Stomach (tissue), 9 donors: ENCODE data around the gene TMEM203. TPM values are rescaled to one million over a fixed set of nuclear protein-coding genes. Genes with fewer than 3 reads are reported as not detected.

Experiments used
- DNase-seq, 2 donors: peaks; one replicate each; pipeline versions ENCODE4 v3.0.0 to v3.0.0-alpha.2; 2013 to 2019
- H3K27ac ChIP-seq, 5 donors: fragments of 200-600 bp in 4 of 5; sonication (generic) in 4 of 5; one replicate each; pipeline ENCODE4 v1.5.1; 2013 to 2019; ENCODE audit warnings: mild to moderate bottlenecking in 1 of 5, moderate library complexity in 1 of 5
- H3K27me3 ChIP-seq, 3 donors: fragments of 200-600 bp; sonication (generic); one replicate each; pipeline ENCODE4 v1.5.1; 2017 to 2019; ENCODE audit warnings: mixed run types in 1 of 3
- H3K36me3 ChIP-seq, 4 donors: fragments of 200-600 bp; sonication (generic); 1 replicate in 3 of 4; 2 replicates in 1 of 4; pipeline ENCODE4 v1.5.1; 2016 to 2019
- H3K4me1 ChIP-seq, 4 donors: fragments of 200-600 bp; sonication (generic); one replicate each; pipeline ENCODE4 v1.5.1; 2016 to 2019
- H3K4me3 ChIP-seq, 4 donors: fragments of 200-600 bp; sonication (generic) in 3 of 4; one replicate each; pipeline ENCODE4 v1.5.1; 2016 to 2019; ENCODE audit warnings: mild to moderate bottlenecking in 1 of 4
- H3K9me3 ChIP-seq, 4 donors: fragments of 200-600 bp; sonication (generic); one replicate each; pipeline ENCODE4 v1.5.1; 2016 to 2019
- CTCF ChIP-seq, 7 experiments: fragments of 450-650 bp in 4 of 7; fragments of 200-600 bp in 3 of 7; sonication (generic) in 3 of 7; IDR thresholded peaks; one replicate each; pipeline ENCODE4 v1.5.1; 2016 to 2019; ENCODE audit warnings: antibody characterized with exemption in 7 of 7, control low read depth in 2 of 7, mild to moderate bottlenecking in 1 of 7
- EP300 ChIP-seq: sonication (generic); formaldehyde crosslinking; IDR thresholded peaks from one replicate; pipeline ENCODE4 v1.6.1; 2017; ENCODE audit warnings: antibody characterized with exemption
- POLR2A ChIP-seq, 4 donors: fragments of 450-650 bp; IDR thresholded peaks; one replicate each; pipeline ENCODE4 v1.6.1; 2016; ENCODE audit warnings: antibody characterized with exemption in 4 of 4, control low read depth in 2 of 4, mild to moderate bottlenecking in 1 of 4, moderate library complexity in 1 of 4
- POLR2AphosphoS5 ChIP-seq, 3 donors: sonication (generic); formaldehyde crosslinking; IDR thresholded peaks; one replicate each; pipeline ENCODE4 v1.6.1; 2016; ENCODE audit warnings: antibody characterized with exemption in 3 of 3
- WGBS, 5 donors: extraction: QIAGEN DNeasy Blood & Tissue Kit in 3 of 5; methylation state at CpG; one replicate each; pipeline versions ENCODE4 v1.1.5 to v1.1.7; 2013 to 2018; 5-methylcytosine and 5-hydroxymethylcytosine counted together
- intact Hi-C: fragments of 100-400 bp; cut with DNase I; formaldehyde crosslinking; loops from one replicate; pipeline ENCODE4 v1.15.1; 2023; ENCODE audit warnings: low total_unique reads
- polyA plus RNA-seq, 3 donors: library from polyadenylated mRNA; stranded (reverse); fragments of 200-250 nt; gene quantifications; one replicate each; pipeline ENCODE4 v1.2.3, GENCODE V29; 2013
- total RNA-seq, 5 donors: library from RNA; depleted of rRNA; stranded (reverse); fragments of >200 nt; gene quantifications; one replicate each; pipeline versions ENCODE4 v1.1.0 to v1.2.3, GENCODE V29; 2014 to 2016
- donor health status: healthy with polysubstance abuse.
- donor health status: Bipolar disorder and iron deficiency.
- donor health status: healthy.

The TMEM203 gene
- total and polyA plus RNA-seq, 8 donors = 20.6 to 37.0 (median 29.4) TPM

DNA sequence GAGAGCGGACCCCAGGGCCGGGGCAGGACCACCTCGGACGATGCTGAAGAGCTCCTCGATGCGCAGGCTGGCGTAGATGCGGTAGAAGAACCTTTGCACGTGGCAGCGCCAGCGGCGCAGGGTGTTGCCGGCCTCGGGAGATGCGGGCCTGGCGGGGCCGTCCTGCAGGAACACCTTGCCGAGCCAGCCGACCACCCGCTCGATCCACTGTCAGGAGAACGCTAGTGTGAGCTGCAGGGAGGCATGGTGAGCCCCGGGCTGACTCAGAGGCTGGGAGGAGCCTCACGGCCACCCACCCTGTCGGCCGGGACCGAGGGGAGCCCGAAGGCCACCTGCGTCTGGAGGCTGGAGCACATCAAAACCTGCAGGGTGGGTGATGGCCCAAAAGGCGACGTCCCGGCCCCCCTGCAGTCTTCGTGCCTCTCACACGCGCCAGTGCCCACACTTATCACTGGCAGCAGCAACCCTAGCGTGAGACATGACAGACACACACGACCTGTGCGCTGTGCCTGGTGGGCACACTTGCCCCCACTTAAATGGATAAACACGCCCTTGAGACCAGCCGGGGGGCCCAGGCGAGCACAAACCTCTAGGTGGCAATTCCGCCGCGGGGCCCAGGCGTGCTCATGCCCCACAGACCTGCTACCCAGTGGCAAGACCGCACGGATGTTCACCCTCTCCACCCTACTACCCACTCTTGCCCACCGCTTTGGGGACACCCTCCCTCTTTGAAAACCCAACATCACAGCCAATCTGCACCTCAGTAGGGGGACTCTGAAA lies 20.4 kb downstream of the TMEM203 start:
- intact Hi-C loops = loop anchor here (10.0 kb wide), 2 partner anchors 50 to 70 kb away; partner anchors contain the start of genes DPP7 and SLC34A3

DNA sequence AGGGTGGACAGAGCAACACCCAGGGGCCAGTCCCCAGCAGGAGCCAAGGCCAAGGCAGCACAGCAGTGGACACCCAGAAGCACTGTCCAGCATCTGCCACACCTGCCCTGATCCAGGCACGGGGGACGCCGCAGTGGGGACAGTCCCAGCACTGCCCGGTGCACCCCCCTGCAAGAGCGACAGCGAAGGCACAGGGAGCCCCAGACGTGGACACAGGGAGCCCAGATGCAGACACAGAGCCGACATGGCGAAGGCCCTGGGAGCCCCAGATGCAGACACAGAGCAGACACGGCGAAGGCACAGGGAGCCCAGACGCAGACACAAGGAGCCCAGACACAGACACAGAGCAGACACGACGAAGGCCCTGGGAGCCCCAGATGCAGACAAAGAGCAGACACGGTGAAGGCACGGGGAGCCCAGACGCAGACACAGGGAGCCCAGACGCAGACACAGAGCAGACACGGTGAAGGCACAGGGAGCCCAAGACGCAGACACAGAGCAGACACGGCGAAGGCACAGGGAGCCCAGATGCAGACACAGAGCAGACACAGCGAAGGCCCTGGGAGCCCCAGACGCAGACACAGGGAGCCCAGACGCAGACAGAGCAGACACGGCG lies 21.4 kb downstream of the TMEM203 start:
- Histone ChIP-seq H3K36me3 (peaks cover 66 to 84% (median 79%) of the 10 kb centered on the region in 4 donors), H3K9me3 (no peaks in the 10 kb centered on the region), H3K4me3 (no peak overlapping the region), H3K4me1 (peaks cover 18 to 39% (median 34%) of the 10 kb centered on the region in 4 donors), H3K27me3 (no peaks in the 10 kb centered on the region), H3K27ac (no peak overlapping the region)
- TF ChIP-seq POLR2AphosphoS5 (IDR thresholded peaks at IDR 0.05) (no peak), POLR2A (IDR thresholded peaks at IDR 0.05) (no peak), CTCF (IDR thresholded peaks at IDR 0.05) (no peak), EP300 (no peak)
- 89 to 97% (median 95%) methylated on average over 21 to 27 of the region's 27 CpGs for WGBS, 5 donors
- intact Hi-C loops = loop anchor here (10.0 kb wide), 2 partner anchors 51 to 69 kb away; partner anchors contain the start of genes DPP7 and SLC34A3
- DNase-seq = no peak

More for the DNA sequence above, 20.4 kb downstream of the TMEM203 start:
- Histone ChIP-seq H3K36me3 (peaks cover 60 to 80% (median 73%) of the 10 kb centered on the region in 4 donors), H3K27me3 (no peaks in the 10 kb centered on the region), H3K27ac (no peak overlapping the region), H3K4me1 (peaks cover 27 to 49% (median 44%) of the 10 kb centered on the region in 4 donors), H3K9me3 (no peaks in the 10 kb centered on the region), H3K4me3 (no peak overlapping the region)
- WGBS, 5 donors = 92 to 95% (median 93%) methylated on average over 37 to 48 of the region's 48 CpGs
- DNase-seq = no peak
- TF ChIP-seq POLR2A (IDR thresholded peaks at IDR 0.05) (no peak), CTCF (IDR thresholded peaks at IDR 0.05) (no peak), POLR2AphosphoS5 (IDR thresholded peaks at IDR 0.05) (no peak), EP300 (no peak)

DNA sequence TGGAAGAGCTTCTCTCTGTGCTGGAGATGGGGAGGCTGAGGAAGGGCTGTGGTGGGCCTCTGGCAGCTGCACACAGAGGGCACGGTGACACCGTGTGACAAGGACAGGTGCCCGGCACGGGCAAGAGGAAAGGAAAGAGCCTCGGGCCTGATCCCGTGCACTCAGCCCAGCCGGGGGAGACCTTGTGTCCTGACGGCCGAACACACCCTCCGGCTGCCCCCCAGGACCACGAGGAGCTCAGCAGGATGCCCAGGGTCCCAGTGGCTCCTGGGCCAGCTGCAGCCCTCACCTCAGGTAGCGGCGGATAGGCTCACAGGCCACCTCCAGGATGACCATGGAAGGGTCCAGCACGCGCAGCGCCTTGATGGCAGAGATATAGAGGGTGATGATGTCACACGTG lies 22.6 kb downstream of the TMEM203 start:
- intact Hi-C loops = loop anchor here (10.0 kb wide), 2 partner anchors 52 to 68 kb away; partner anchors contain the start of genes DPP7 and SLC34A3
- Histone ChIP-seq H3K4me3 (no peak overlapping the region), H3K36me3 (peaks cover 76 to 97% (median 91%) of the 10 kb centered on the region in 4 donors), H3K27ac (no peak overlapping the region), H3K27me3 (no peaks in the 10 kb centered on the region), H3K9me3 (no peaks in the 10 kb centered on the region), H3K4me1 (peaks cover 17 to 34% (median 29%) of the 10 kb centered on the region in 4 donors)
- 88 to 94% (median 90%) methylated on average over 16 to 17 of the region's 17 CpGs for WGBS, 5 donors
- no peak for TF ChIP-seq CTCF (IDR thresholded peaks at IDR 0.05)
- TF ChIP-seq POLR2A (IDR thresholded peaks at IDR 0.05) = no peak
- no peak for TF ChIP-seq EP300
- no peak for TF ChIP-seq POLR2AphosphoS5 (IDR thresholded peaks at IDR 0.05)
- DNase-seq = no peak

GRCh38 chr9:137181680-137182079 lies 23.8 kb downstream of the TMEM203 start:
- H3K27ac ChIP-seq = no peak overlapping the region
- intact Hi-C loops = loop anchor here (10.0 kb wide), 2 partner anchors 53 to 67 kb away; partner anchors contain the start of genes DPP7 and SLC34A3
- no peak for DNase-seq
- TF ChIP-seq CTCF (IDR thresholded peaks at IDR 0.05) = no peak
- TF ChIP-seq POLR2AphosphoS5 (IDR thresholded peaks at IDR 0.05) = no peak
- no peak for TF ChIP-seq EP300
- TF ChIP-seq POLR2A (IDR thresholded peaks at IDR 0.05) = no peak
- H3K27me3 ChIP-seq = no peaks in the 10 kb centered on the region
- no peaks in the 10 kb centered on the region for H3K9me3 ChIP-seq
- H3K4me3 ChIP-seq = no peak overlapping the region
- 91 to 95% (median 94%) methylated on average over 20 to 22 of the region's 22 CpGs for WGBS, 5 donors
- peaks cover 5 to 23% (median 18%) of the 10 kb centered on the region in 4 donors for H3K4me1 ChIP-seq
- peaks cover 76 to 98% (median 93%) of the 10 kb centered on the region in 4 donors for H3K36me3 ChIP-seq
